SU-DHL-6 (cell line): ENCODE data around the gene BCAS3.

Source experiments
- H2AFZ ChIP-seq: fragments of 200-600 bp; sonication (generic); 2 replicates; pipeline ENCODE4 v1.6.1; 2014; ENCODE audit warnings: low read depth, mild to moderate bottlenecking, moderate library complexity, mixed read lengths, antibody characterized with exemption, low read length; ENCODE audit not compliant: severe bottlenecking
- H3F3A ChIP-seq: fragments of 200-600 bp; shearing (Covaris generic); 2 replicates; pipeline ENCODE4 v1.6.0; 2016; ENCODE audit warnings: antibody characterized with exemption, mild to moderate bottlenecking; ENCODE audit not compliant: insufficient read depth
- H3K27ac ChIP-seq: fragments of 200-600 bp; sonication (generic); 2 replicates; pipeline ENCODE4 v1.5.1; 2016; ENCODE audit warnings: low read depth, mild to moderate bottlenecking, low read length, moderate library complexity, mixed read lengths
- H3K27me3 ChIP-seq: fragments of 200-600 bp; sonication (generic), shearing (Covaris generic); 2 replicates; pipeline ENCODE4 v1.6.0; 2014; ENCODE audit warnings: mild to moderate bottlenecking, low read length
- H3K36me3 ChIP-seq: fragments of 200-600 bp; sonication (generic); 2 replicates; pipeline ENCODE4 v1.6.1; 2014; ENCODE audit warnings: mild to moderate bottlenecking, low read length, mixed read lengths
- H3K4me2 ChIP-seq: fragments of 300-600, 200-600 bp; shearing (Covaris generic), sonication (generic); 2 replicates; pipeline ENCODE4 v1.6.0; 2014; ENCODE audit warnings: low read length, low read depth, mild to moderate bottlenecking; ENCODE audit not compliant: poor library complexity, severe bottlenecking
- H3K4me3 ChIP-seq: fragments of 200-600 bp; sonication (generic); 2 replicates; pipeline ENCODE4 v1.5.1; 2014; ENCODE audit warnings: antibody characterized with exemption, low read length, mild to moderate bottlenecking, mixed read lengths; ENCODE audit not compliant: insufficient read depth, poor library complexity, severe bottlenecking
- H3K79me2 ChIP-seq: fragments of 200-600 bp; sonication (generic); 2 replicates; pipeline ENCODE4 v1.6.1; 2014; ENCODE audit warnings: mild to moderate bottlenecking, low read length, moderate library complexity; ENCODE audit not compliant: insufficient read depth
- H3K9ac ChIP-seq: fragments of 200-600 bp; sonication (generic); 2 replicates; pipeline ENCODE4 v1.7.0; 2014; ENCODE audit warnings: mild to moderate bottlenecking, low read length
- H3K9me2 ChIP-seq: fragments of 200-600 bp; sonication (generic); replicated peaks from 2 replicates; pipeline ENCODE4 v1.6.1; 2014; ENCODE audit warnings: low read length; ENCODE audit not compliant: insufficient read depth
- H3K9me3 ChIP-seq: fragments of 200-600 bp; sonication (generic); 2 replicates; pipeline ENCODE4 v1.6.1; 2014; ENCODE audit warnings: low read length, mixed read lengths; ENCODE audit not compliant: insufficient read depth
- H4K20me1 ChIP-seq: fragments of 200-600 bp; sonication (generic); 2 replicates; pipeline ENCODE4 v1.6.1; 2014; ENCODE audit warnings: low read depth, mild to moderate bottlenecking, antibody characterized with exemption, low read length, moderate library complexity, mixed read lengths
- CTCF ChIP-seq: fragments of 200-600 bp; sonication (generic); IDR thresholded peaks from one replicate; pipeline ENCODE4 v1.5.1; 2017; ENCODE audit warnings: antibody characterized with exemption, mild to moderate bottlenecking, low read length, moderate library complexity; ENCODE audit not compliant: insufficient read depth, poor library complexity, severe bottlenecking
- EZH2phosphoT487 ChIP-seq: fragments of 200-600 bp; sonication (generic), shearing (Covaris generic); conservative IDR thresholded peaks from 2 replicates; pipeline ENCODE4 v1.6.1; 2018; ENCODE audit warnings: mild to moderate bottlenecking, antibody characterized with exemption, low read length, moderate library complexity, mixed read lengths

BCAS3 gene

DNA sequence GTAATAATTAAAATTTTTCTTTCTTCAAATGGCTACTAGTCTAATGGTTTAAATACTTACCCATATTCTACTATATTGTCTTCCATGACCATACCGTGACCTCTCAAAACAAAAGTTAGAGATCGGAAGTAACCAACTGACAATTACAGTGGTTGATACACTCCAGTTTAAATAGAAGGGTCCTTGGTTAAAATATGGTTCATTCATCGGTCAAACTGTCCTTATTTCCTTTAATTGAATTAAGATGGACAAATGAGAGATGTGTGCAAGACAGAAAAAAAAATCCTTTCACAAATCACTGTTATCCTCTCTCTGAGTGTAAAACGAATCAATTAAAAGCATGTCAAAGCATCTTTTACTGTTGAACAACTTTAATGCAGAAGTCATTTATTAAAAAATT, 507.7 kb downstream of the BCAS3 start:
- no peak overlapping the region for H2AFZ ChIP-seq
- no peaks in the 10 kb centered on the region for H3K36me3 ChIP-seq
- no peaks in the 10 kb centered on the region for H3F3A ChIP-seq
- no peaks in the 10 kb centered on the region for H3K27me3 ChIP-seq
- H3K9ac ChIP-seq: no peak overlapping the region
- H3K4me3 ChIP-seq: no peak overlapping the region
- no peak for TF ChIP-seq EZH2phosphoT487
- TF ChIP-seq CTCF: no peak
- H3K27ac ChIP-seq: no peak overlapping the region
- no peaks in the 10 kb centered on the region for H3K79me2 ChIP-seq
- H3K9me3 ChIP-seq: no peaks in the 10 kb centered on the region
- no peak overlapping the region for H3K4me2 ChIP-seq
- no peaks in the 10 kb centered on the region for H3K9me2 ChIP-seq
- H4K20me1 ChIP-seq: no peaks in the 10 kb centered on the region

DNA sequence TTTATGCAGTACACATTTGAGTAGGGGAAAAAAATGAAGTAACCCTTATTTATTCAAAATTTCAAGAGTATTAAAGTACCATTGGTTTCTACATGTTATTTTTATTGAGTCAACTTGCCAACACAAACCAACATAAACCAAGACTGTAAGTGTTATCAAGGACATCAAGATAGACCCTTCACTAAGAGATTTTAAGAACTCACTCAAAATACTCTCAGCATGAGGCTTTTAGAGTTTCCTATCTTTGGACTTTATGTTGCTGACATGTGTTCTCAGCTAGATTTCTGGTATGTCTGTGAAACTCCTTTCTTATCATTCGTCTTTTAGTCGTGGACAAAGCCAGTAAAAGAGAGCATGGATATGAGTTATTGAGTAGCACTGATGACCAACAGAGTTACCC, 509.4 kb downstream of the BCAS3 start:
- Histone ChIP-seq H3F3A (no peaks in the 10 kb centered on the region), H3K4me3 (no peak overlapping the region), H3K9me3 (no peaks in the 10 kb centered on the region), H3K27ac (no peak overlapping the region), H4K20me1 (no peaks in the 10 kb centered on the region), H3K9ac (no peak overlapping the region), H3K36me3 (no peaks in the 10 kb centered on the region), H3K79me2 (no peaks in the 10 kb centered on the region), H3K27me3 (no peaks in the 10 kb centered on the region), H2AFZ (no peak overlapping the region), H3K4me2 (no peak overlapping the region), H3K9me2 (no peaks in the 10 kb centered on the region)
- no peak for TF ChIP-seq EZH2phosphoT487
- no peak for TF ChIP-seq CTCF

DNA sequence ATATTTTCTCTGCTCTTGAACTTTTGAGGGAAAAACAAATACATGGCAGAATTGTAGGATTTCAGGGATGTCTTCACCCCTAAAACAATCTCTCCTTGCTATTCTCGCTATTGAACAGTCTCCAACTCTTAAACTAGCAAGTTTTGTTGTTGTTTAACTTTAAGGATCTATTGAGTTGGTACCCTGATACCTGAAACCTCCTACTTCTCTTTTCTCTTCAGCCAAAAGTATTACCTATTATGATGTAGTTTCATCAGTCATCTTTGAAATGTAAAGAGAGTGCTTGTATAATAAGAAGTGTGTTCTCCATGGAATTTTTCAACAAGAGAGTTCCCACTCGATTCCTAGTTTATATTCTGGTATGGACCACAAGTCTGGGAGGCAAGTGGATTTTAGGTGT, 510.4 kb downstream of the BCAS3 start:
- Histone ChIP-seq H3K79me2 (no peaks in the 10 kb centered on the region), H3K36me3 (no peaks in the 10 kb centered on the region), H3K9ac (no peak overlapping the region), H3K27me3 (no peaks in the 10 kb centered on the region), H3K9me2 (no peaks in the 10 kb centered on the region), H3F3A (no peaks in the 10 kb centered on the region), H3K9me3 (no peaks in the 10 kb centered on the region; the same call in 1 of the 2 replicates), H3K4me3 (no peak overlapping the region), H3K4me2 (no peak overlapping the region), H4K20me1 (no peaks in the 10 kb centered on the region), H3K27ac (no peak overlapping the region), H2AFZ (no peak overlapping the region)
- no peak for TF ChIP-seq CTCF
- no peak for TF ChIP-seq EZH2phosphoT487

DNA sequence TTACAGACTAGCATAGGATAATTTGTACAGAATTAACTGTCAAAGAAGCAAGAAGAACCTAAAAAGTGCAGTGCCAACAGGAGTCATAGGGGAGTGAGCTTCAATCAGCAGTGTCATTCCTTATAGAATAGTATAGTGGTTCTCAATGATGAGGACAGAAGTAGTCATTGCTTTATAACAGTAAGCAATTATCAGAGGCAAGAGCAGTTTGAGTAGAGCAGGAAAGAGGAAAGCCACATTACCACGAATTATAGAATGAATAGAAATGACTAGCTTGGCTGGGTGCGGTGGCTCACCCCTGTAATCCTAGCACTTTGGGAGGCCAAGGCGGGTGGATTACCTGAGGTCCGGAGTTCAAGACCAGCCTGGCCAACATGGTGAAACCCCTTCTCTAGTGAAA, 512.3 kb downstream of the BCAS3 start:
- Histone ChIP-seq H4K20me1 (no peaks in the 10 kb centered on the region), H3K9me3 (no peaks in the 10 kb centered on the region; the same call in 1 of the 2 replicates), H3F3A (no peaks in the 10 kb centered on the region), H3K36me3 (no peaks in the 10 kb centered on the region), H3K27ac (no peak overlapping the region), H3K9me2 (no peaks in the 10 kb centered on the region), H2AFZ (no peak overlapping the region), H3K27me3 (no peaks in the 10 kb centered on the region), H3K4me2 (no peak overlapping the region), H3K4me3 (no peak overlapping the region), H3K9ac (no peak overlapping the region), H3K79me2 (no peaks in the 10 kb centered on the region)
- TF ChIP-seq CTCF (no peak), EZH2phosphoT487 (no peak)
